ENCODE results near the gene SORCS2.

DNA sequence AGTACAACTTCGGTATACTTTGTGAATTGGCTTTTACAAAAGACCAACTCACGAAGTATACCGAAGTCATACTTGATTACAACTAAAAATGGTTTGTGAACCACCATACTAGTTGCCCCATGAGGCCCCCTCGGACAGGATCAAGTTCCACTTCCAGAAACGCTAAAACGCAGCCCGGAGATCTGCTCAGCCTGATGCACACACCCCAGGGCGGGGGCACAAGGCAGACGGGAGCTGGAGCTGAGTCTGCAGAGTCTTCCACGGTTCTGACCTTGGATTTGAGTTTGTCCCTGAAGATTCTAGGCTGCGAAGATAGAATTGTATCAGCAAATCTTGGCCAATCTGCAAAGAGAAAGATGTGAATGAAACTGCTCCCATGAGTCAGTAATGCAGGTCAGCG lies 118.1 kb downstream of the SORCS2 start:
- TF ChIP-seq, protein P1, sequence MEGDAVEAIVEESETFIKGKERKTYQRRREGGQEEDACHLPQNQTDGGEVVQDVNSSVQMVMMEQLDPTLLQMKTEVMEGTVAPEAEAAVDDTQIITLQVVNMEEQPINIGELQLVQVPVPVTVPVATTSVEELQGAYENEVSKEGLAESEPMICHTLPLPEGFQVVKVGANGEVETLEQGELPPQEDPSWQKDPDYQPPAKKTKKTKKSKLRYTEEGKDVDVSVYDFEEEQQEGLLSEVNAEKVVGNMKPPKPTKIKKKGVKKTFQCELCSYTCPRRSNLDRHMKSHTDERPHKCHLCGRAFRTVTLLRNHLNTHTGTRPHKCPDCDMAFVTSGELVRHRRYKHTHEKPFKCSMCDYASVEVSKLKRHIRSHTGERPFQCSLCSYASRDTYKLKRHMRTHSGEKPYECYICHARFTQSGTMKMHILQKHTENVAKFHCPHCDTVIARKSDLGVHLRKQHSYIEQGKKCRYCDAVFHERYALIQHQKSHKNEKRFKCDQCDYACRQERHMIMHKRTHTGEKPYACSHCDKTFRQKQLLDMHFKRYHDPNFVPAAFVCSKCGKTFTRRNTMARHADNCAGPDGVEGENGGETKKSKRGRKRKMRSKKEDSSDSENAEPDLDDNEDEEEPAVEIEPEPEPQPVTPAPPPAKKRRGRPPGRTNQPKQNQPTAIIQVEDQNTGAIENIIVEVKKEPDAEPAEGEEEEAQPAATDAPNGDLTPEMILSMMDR (IDR thresholded peaks at IDR 0.05; ENCODE audit: borderline replicate concordance, extremely low read depth, low read length, poor library complexity, severe bottlenecking), result no peak
- TF ChIP-seq EZH2 (IDR thresholded peaks at IDR 0.05; ENCODE audit: borderline replicate concordance, low read depth, low read length, severe bottlenecking), result no peak
